GM20000 (cell line): ENCODE measurements around the gene PTPRG.

ENCODE experiments used
- DNase-seq: peaks from one replicate; pipeline ENCODE4 v3.0.0; 2012; ENCODE audit warnings: low spot score
- TF ChIP-seq, protein P1 (sequence below): IDR thresholded peaks from 2 replicates; pipeline ENCODE4 v1.5.1; 2012; ENCODE audit warnings: mild to moderate bottlenecking, control low read depth; ENCODE audit errors: extremely low read depth, missing control alignments

The PTPRG gene

DNA sequence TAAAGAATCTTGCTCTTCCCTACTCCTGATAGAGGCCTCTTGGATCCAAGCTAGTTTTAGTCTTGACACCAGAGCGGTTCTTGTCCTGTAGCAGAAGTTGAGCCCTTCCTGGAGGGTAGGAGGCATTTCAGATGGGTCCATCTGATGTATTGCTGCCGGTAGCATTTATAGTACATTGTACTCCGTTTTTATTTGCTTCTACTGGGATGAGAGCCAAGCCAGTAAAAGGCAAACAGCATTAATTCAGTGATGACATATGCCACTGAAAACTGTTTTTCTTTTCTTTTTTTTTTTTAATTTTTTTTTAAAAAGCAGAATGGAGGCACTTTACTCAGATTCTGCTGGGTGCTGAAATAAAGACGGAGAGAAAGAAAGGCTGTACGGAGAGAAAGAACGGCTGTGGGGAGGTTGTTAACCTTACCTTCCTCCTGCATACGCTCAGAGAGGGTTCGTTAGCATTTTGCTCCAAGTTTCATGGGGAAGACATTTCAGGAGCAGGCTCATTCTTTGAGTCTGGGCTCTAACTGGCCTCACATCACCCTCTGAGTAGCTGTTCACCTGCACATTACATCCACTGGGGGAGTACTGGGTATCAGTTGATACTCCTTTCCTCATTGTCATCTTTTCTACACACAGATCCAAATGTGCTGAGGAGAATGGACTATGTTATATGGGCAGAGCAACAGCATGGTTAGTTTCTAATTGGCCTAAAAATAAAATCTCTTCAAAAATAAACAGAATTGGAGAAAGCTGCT, 650.5 kb downstream of the PTPRG start:
- TF ChIP-seq, protein P1, sequence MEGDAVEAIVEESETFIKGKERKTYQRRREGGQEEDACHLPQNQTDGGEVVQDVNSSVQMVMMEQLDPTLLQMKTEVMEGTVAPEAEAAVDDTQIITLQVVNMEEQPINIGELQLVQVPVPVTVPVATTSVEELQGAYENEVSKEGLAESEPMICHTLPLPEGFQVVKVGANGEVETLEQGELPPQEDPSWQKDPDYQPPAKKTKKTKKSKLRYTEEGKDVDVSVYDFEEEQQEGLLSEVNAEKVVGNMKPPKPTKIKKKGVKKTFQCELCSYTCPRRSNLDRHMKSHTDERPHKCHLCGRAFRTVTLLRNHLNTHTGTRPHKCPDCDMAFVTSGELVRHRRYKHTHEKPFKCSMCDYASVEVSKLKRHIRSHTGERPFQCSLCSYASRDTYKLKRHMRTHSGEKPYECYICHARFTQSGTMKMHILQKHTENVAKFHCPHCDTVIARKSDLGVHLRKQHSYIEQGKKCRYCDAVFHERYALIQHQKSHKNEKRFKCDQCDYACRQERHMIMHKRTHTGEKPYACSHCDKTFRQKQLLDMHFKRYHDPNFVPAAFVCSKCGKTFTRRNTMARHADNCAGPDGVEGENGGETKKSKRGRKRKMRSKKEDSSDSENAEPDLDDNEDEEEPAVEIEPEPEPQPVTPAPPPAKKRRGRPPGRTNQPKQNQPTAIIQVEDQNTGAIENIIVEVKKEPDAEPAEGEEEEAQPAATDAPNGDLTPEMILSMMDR: no peak
- no peak for DNase-seq

DNA sequence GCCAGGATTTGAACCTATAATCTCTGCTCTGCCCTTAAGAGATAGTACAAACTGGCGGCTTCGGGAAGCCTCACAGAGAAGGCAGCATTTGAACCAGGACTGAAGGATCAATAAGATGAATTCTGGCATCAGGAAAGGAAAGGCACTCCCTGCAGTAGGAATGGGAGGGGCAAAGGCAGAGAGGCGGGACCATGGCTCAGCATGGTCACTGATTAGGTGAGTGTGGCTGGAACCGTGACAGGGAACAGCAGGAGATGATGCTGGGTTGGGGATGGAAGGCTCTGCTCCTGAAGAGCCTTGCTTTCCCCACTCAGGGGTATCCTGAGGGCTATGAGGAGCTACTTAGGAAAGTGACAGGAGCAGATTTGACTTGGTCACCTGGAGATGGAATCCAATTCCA, 653.5 kb downstream of the PTPRG start:
- no peak for DNase-seq
- TF ChIP-seq, protein P1: no peak

DNA sequence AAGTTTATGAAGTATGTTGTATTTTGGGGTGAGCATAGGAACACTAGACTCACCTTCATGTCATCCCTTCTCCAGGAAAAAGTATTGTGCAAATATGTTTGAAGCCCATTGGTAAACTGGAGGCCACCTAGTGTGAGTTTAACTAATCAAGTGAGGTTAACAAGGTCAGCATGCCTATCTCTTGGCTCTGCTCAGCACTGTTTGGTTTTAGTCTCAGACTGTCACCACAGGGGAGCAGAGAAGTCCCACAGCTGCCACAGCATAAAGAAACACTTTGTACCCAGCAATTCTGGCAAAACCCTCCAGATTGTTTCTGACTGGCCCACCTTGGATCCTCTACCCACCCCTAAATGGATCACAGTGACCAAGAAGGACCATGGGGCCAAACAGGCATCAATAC, 659.2 kb downstream of the PTPRG start:
- TF ChIP-seq, protein P1: no peak
- DNase-seq: no peak

DNA sequence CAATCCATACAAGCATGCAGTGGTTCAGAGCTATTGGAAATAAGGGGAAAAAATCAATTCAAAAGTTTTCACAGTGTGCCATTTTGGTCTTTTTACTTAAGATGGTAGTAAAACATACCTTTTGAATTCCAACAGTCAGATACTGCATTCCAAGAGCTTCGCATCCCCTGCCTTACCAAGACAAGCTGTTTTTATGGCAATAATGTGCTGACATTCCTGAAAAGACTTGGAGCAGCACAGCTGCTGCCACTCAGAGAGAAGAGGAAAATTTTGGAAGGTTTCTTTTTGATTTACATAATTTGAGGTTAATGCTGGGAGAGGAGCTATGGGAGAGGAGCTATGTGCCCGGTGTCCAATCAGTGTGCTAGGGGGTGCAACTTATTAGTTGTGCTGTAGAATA, 663.7 kb downstream of the PTPRG start:
- DNase-seq: no peak
- TF ChIP-seq, protein P1: no peak

DNA sequence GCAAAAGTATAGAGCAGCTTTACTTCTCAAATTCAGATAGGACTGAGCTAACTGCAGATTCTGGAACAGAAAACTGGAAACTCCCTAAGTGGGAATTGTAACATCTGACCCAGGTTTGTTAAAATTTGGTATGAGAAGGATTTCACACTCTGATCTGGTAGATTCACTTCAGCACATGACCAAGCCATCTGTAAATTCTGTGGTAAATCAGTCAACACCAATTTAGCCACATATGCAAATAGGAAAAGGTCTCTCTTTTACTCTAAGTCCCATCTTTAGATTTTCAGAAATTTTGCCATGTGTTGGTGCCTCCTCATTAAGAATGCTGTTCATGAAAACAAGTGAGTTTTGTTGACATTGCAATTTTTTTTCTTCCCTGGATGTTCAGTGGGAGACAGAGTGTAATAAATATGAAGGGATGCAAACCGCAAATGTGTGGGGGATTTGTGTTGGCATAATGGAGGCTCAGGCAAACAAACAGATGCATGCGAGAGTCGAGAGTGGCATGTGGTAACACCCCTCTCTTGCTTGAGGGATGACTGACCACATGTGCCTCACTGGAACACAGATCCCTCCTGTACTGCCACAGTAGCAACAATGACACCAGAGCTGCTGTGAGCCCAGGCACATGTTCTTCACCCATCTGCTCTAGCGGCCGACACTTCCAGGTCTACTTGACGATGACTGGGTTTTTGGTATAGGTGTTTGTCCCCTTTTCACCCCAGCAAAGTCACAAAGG, 665.4 kb downstream of the PTPRG start:
- TF ChIP-seq, protein P1: no peak
- DNase-seq: no peak

DNA sequence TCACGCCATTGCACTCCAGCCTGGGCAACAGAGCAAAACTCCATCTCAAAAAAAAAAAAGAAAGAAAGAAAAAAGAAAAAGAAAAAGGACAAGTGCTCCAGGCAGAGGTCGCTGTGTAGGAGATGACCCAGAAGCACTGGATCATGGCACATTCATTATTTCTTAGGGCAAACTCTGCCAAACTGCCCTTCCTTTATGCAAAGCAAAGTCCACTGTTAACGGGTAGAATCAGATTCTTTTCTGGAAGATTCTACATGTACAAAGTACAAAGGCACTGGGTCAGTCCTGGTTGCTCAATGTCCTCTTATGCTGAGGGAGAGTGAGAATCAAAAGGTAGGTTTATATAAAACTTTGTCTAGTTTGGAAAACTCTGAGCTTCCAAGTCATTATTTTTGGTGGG, 667.1 kb downstream of the PTPRG start:
- TF ChIP-seq, protein P1: no peak

DNA sequence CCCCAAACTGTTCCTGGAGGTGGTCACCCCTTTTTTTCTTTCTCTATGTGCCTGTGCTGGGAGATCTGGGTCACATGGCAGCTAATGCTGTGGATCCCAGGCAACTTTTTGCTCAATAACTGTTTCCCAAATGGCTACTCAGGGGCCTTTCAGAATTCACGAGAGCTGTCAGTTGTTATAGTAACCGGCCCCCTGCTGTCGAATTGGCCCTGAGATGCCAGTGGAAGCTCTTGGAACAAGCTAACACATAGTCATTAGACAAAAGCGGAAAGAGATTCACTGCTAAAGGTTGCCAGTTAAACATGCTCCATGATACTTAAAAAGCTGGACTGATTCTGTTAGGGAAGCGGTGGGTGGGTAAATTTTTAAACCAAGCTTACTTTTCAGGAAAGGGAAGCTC, 667.8 kb downstream of the PTPRG start:
- TF ChIP-seq, protein P1: no peak
- no peak for DNase-seq

More for the DNA sequence above, 667.1 kb downstream of the PTPRG start:
- no peak for DNase-seq
